Measurements from ENCODE around the gene FCHSD1. TPM values are rescaled to one million over a fixed set of nuclear protein-coding genes. Genes with fewer than 3 reads are reported as not detected.

Gene FCHSD1
- total RNA-seq, 1 donor from 2014 or later = 40.6 TPM

- no peaks in the 10 kb centered on the region for H3K9me3 ChIP-seq (ENCODE audit: insufficient read depth, low read depth, low read length)
- TF ChIP-seq EZH2 (IDR thresholded peaks at IDR 0.05; ENCODE audit: insufficient read depth, low read length) = no peak
- TF ChIP-seq CTCF (IDR thresholded peaks at IDR 0.05; ENCODE audit: insufficient read depth, low read depth, low read length) = no peak
- H3K27ac ChIP-seq (ENCODE audit: low read depth, low read length) = peak overlapping the region; percentile 51
- H3K4me1 ChIP-seq (ENCODE audit: insufficient read depth, low read length) = peaks cover 11% of the 10 kb centered on the region
- H3K27ac Mint-ChIP-seq (ENCODE audit: unreplicated experiment) = peak overlapping the region; percentile 73
- FAIRE-seq = no peak
- DNase-seq (ENCODE audit: low read depth) = no peak
- peak overlapping the region; percentile 93 for H3K4me3 Mint-ChIP-seq (ENCODE audit: unreplicated experiment)
- peak overlapping the region; percentile 62 for H3K4me3 ChIP-seq (ENCODE audit: insufficient read depth, low read depth, low read length)
- peaks cover 29% of the 10 kb centered on the region for H4K20me1 ChIP-seq (ENCODE audit: insufficient read depth, low read length)
- H3K79me2 ChIP-seq (ENCODE audit: insufficient read depth, low read length) = peaks cover 51% of the 10 kb centered on the region
- H3K27me3 Mint-ChIP-seq (ENCODE audit: low read depth, unreplicated experiment) = no peaks in the 10 kb centered on the region
- no peaks in the 10 kb centered on the region for H3K9me3 Mint-ChIP-seq (ENCODE audit: unreplicated experiment)
- H3K9ac ChIP-seq (ENCODE audit: low read length) = peak overlapping the region; percentile 88
- peaks cover 13% of the 10 kb centered on the region for H3K4me1 Mint-ChIP-seq (ENCODE audit: low read depth, unreplicated experiment)
- H3K27me3 ChIP-seq (ENCODE audit: insufficient read depth, low read length) = no peaks in the 10 kb centered on the region
- peaks cover 6% of the 10 kb centered on the region for H3K36me3 ChIP-seq (ENCODE audit: insufficient read depth, low read length)
- peaks cover 3% of the 10 kb centered on the region for H3K36me3 Mint-ChIP-seq (ENCODE audit: low read depth, unreplicated experiment)
- peak overlapping the region; percentile 46 for H2AFZ ChIP-seq (ENCODE audit: low read depth, low read length)
- H3K4me2 ChIP-seq (ENCODE audit: low read length) = peak overlapping the region; percentile 86
Observed at GRCh38 chr5:141618030-141618803, 33.0 kb downstream of the FCHSD1 start.

- Mint-ChIP-seq H3K9me3 (ENCODE audit: unreplicated experiment) (no peaks in the 10 kb centered on the region), H3K4me3 (ENCODE audit: unreplicated experiment) (peak overlapping the region; percentile 93), H3K4me1 (ENCODE audit: low read depth, unreplicated experiment) (peaks cover 13% of the 10 kb centered on the region), H3K27me3 (ENCODE audit: low read depth, unreplicated experiment) (no peaks in the 10 kb centered on the region), H3K27ac (ENCODE audit: unreplicated experiment) (peak overlapping the region; percentile 73), H3K36me3 (ENCODE audit: low read depth, unreplicated experiment) (no peaks in the 10 kb centered on the region)
- H2AFZ ChIP-seq (ENCODE audit: low read depth, low read length) = no peak overlapping the region
- H3K4me2 ChIP-seq (ENCODE audit: low read length) = peak overlapping the region; percentile 86
- no peak for TF ChIP-seq CTCF (IDR thresholded peaks at IDR 0.05; ENCODE audit: insufficient read depth, low read depth, low read length)
- no peak for TF ChIP-seq EZH2 (IDR thresholded peaks at IDR 0.05; ENCODE audit: insufficient read depth, low read length)
- peaks cover 32% of the 10 kb centered on the region for H4K20me1 ChIP-seq (ENCODE audit: insufficient read depth, low read length)
- H3K4me3 ChIP-seq (ENCODE audit: insufficient read depth, low read depth, low read length) = peak overlapping the region; percentile 62
- H3K27ac ChIP-seq (ENCODE audit: low read depth, low read length) = no peak overlapping the region
- peaks cover 3% of the 10 kb centered on the region for H3K36me3 ChIP-seq (ENCODE audit: insufficient read depth, low read length)
- DNase-seq (ENCODE audit: low read depth) = no peak
- no peaks in the 10 kb centered on the region for H3K9me3 ChIP-seq (ENCODE audit: insufficient read depth, low read depth, low read length)
- H3K27me3 ChIP-seq (ENCODE audit: insufficient read depth, low read length) = no peaks in the 10 kb centered on the region
- peak overlapping the region; percentile 88 for H3K9ac ChIP-seq (ENCODE audit: low read length)
- no peak for FAIRE-seq
- peaks cover 11% of the 10 kb centered on the region for H3K4me1 ChIP-seq (ENCODE audit: insufficient read depth, low read length)
- peaks cover 57% of the 10 kb centered on the region for H3K79me2 ChIP-seq (ENCODE audit: insufficient read depth, low read length)
Observed at GRCh38 chr5:141617682-141618029, 33.6 kb downstream of the FCHSD1 start.

GRCh38 chr5:141617128-141617527, 34.1 kb downstream of the FCHSD1 start:
- no peak overlapping the region for H3K27ac ChIP-seq (ENCODE audit: low read depth, low read length)
- peak overlapping the region; percentile 88 for H3K9ac ChIP-seq (ENCODE audit: low read length)
- peaks cover 62% of the 10 kb centered on the region for H3K79me2 ChIP-seq (ENCODE audit: insufficient read depth, low read length)

More at GRCh38 chr5:141617128-141617527, 34.1 kb downstream of the FCHSD1 start:
- Mint-ChIP-seq H3K27me3 (ENCODE audit: low read depth, unreplicated experiment) (no peaks in the 10 kb centered on the region), H3K4me1 (ENCODE audit: low read depth, unreplicated experiment) (peaks cover 13% of the 10 kb centered on the region), H3K27ac (ENCODE audit: unreplicated experiment) (no peak overlapping the region), H3K4me3 (ENCODE audit: unreplicated experiment) (peak overlapping the region; percentile 93), H3K36me3 (ENCODE audit: low read depth, unreplicated experiment) (no peaks in the 10 kb centered on the region), H3K9me3 (ENCODE audit: unreplicated experiment) (no peaks in the 10 kb centered on the region)
- H3K4me2 ChIP-seq (ENCODE audit: low read length) = peak overlapping the region; percentile 86
- H3K9me3 ChIP-seq (ENCODE audit: insufficient read depth, low read depth, low read length) = no peaks in the 10 kb centered on the region
- H3K36me3 ChIP-seq (ENCODE audit: insufficient read depth, low read length) = peaks cover 3% of the 10 kb centered on the region
- H2AFZ ChIP-seq (ENCODE audit: low read depth, low read length) = no peak overlapping the region
- TF ChIP-seq CTCF (IDR thresholded peaks at IDR 0.05; ENCODE audit: insufficient read depth, low read depth, low read length) = no peak
- TF ChIP-seq EZH2 (IDR thresholded peaks at IDR 0.05; ENCODE audit: insufficient read depth, low read length) = no peak
- H3K27me3 ChIP-seq (ENCODE audit: insufficient read depth, low read length) = no peaks in the 10 kb centered on the region
- DNase-seq (ENCODE audit: low read depth) (no peak), FAIRE-seq (no peak)
- H4K20me1 ChIP-seq (ENCODE audit: insufficient read depth, low read length) = peaks cover 32% of the 10 kb centered on the region
- peaks cover 11% of the 10 kb centered on the region for H3K4me1 ChIP-seq (ENCODE audit: insufficient read depth, low read length)
- peak overlapping the region; percentile 62 for H3K4me3 ChIP-seq (ENCODE audit: insufficient read depth, low read depth, low read length)
